Measurements from ENCODE around the gene AP1B1.

Gene AP1B1

GRCh38 chr22:29291215-29291614 lies 97.2 kb downstream of the AP1B1 start:
- DNase-seq: no peak

GRCh38 chr22:29290061-29290460 lies 98.3 kb downstream of the AP1B1 start:
- DNase-seq: no peak

GRCh38 chr22:29288837-29289236 lies 99.5 kb downstream of the AP1B1 start:
- DNase-seq: no peak

GRCh38 chr22:29284196-29284595 lies 104.2 kb downstream of the AP1B1 start:
- DNase-seq: no peak

GRCh38 chr22:29277927-29278326 lies 110.4 kb downstream of the AP1B1 start:
- no peak for DNase-seq

Data from NCI-H82 (cell line).